Osteocyte (in vitro differentiated cells): ENCODE data around the gene LMNTD2. TPM values are rescaled to one million over a fixed set of nuclear protein-coding genes. Genes with fewer than 3 reads are reported as not detected.

ENCODE experiments used
- DNase-seq: peaks from one replicate; pipeline ENCODE4 v3.0.0; 2021; ENCODE audit warnings: mixed read lengths; ENCODE audit not compliant: unreplicated experiment; ENCODE audit errors: extremely low spot score
- H3K27ac Mint-ChIP-seq: one replicate; pipeline ENCODE4 v1.8.0; 2021; ENCODE audit warnings: mild to moderate bottlenecking, mixed read lengths; ENCODE audit not compliant: unreplicated experiment
- H3K27me3 Mint-ChIP-seq: one replicate; pipeline ENCODE4 v1.8.0; 2021; ENCODE audit warnings: mixed read lengths; ENCODE audit not compliant: unreplicated experiment
- H3K36me3 Mint-ChIP-seq: one replicate; pipeline ENCODE4 v1.8.0; 2021; ENCODE audit warnings: mixed read lengths; ENCODE audit not compliant: unreplicated experiment
- H3K4me1 Mint-ChIP-seq: one replicate; pipeline ENCODE4 v1.8.0; 2021; ENCODE audit warnings: mixed read lengths; ENCODE audit not compliant: unreplicated experiment
- H3K4me3 Mint-ChIP-seq: one replicate; pipeline ENCODE4 v1.8.0; 2021; ENCODE audit warnings: mild to moderate bottlenecking, moderate library complexity, mixed read lengths; ENCODE audit not compliant: unreplicated experiment
- H3K9me3 Mint-ChIP-seq: one replicate; pipeline ENCODE4 v1.8.0; 2021; ENCODE audit warnings: mixed read lengths; ENCODE audit not compliant: unreplicated experiment
- total RNA-seq: library from RNA; stranded (reverse); gene quantifications from 2 replicates; pipeline ENCODE4 v1.2.1, GENCODE V29; 2021
- TF ChIP-seq, protein P1 (sequence below): fragments of 200-600 bp; sonication (generic); IDR thresholded peaks from 2 replicates; pipeline ENCODE4 v1.5.0; 2021; ENCODE audit warnings: antibody characterized with exemption, mild to moderate bottlenecking, moderate library complexity

LMNTD2 gene
- total RNA-seq, 1 donor from 2014 or later = 6.4 TPM

DNA sequence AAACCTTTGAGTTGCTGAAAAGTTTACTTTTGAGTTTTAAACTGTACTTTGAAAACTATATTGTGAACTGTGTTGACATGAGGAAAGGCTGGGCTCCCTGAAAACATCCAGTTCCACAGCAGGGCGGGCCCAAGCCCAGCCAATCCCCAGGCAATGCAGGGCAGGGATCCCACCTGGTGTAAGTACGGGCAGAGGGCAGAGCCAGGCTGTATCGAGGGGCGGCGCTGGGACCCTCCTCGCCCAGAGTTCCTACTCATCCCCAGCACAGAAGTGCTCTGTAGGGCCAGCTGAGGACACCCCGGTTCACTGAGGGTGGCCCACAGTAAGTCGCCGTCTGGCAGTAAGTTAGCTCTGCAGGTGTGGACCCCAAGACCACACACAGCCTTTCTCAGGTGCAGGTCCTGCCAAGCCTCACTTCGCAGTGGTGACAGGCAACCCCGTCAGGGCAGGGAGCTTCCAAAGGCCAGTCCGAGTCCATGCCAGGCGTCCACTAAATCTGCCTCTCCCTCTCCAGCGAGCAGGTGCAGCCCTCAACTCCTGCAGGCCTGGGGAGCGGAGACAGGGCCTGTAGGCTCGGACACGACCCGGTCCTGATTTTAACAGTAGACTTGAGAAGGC, 6.6 kb upstream of the LMNTD2 start:
- Mint-ChIP-seq H3K27ac (peak overlapping the region; percentile 50), H3K4me3 (peak overlapping the region; percentile 75), H3K4me1 (peaks cover 11% of the 10 kb centered on the region), H3K9me3 (no peaks in the 10 kb centered on the region), H3K36me3 (peaks cover 1% of the 10 kb centered on the region), H3K27me3 (no peaks in the 10 kb centered on the region)
- no peak for DNase-seq
- TF ChIP-seq, protein P1, sequence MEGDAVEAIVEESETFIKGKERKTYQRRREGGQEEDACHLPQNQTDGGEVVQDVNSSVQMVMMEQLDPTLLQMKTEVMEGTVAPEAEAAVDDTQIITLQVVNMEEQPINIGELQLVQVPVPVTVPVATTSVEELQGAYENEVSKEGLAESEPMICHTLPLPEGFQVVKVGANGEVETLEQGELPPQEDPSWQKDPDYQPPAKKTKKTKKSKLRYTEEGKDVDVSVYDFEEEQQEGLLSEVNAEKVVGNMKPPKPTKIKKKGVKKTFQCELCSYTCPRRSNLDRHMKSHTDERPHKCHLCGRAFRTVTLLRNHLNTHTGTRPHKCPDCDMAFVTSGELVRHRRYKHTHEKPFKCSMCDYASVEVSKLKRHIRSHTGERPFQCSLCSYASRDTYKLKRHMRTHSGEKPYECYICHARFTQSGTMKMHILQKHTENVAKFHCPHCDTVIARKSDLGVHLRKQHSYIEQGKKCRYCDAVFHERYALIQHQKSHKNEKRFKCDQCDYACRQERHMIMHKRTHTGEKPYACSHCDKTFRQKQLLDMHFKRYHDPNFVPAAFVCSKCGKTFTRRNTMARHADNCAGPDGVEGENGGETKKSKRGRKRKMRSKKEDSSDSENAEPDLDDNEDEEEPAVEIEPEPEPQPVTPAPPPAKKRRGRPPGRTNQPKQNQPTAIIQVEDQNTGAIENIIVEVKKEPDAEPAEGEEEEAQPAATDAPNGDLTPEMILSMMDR = no peak

DNA sequence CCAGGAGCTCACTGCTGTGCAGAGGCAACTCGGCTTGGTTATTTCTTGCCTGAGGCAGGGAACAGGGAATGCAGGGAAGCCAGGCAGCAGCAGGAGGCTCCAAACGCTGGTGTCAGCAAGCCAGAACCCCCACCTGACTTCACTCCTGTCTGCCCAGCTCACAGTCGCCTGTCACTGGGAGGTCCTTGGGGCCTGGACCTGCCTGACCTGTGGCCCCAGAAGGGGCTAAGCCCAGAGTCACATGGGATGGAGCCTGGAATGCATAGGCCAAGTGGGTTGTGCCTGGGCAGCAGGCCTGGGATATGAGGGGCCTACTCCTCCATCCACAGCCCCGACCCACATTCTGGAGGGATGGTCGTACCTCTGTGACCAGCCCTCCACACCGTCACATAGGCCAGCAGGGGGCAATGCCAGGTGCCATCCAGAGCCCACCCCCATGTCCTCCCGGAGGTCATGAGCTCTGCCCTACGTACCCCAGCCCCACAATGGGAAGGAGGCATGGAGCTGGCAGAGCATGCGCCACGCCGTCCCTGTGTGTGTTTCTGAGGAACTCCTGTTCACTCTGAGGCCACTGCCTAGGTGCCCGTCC, 5.5 kb upstream of the LMNTD2 start:
- Mint-ChIP-seq H3K36me3 (peaks cover 1% of the 10 kb centered on the region), H3K4me1 (peaks cover 17% of the 10 kb centered on the region), H3K4me3 (no peak overlapping the region), H3K27me3 (no peaks in the 10 kb centered on the region), H3K27ac (no peak overlapping the region), H3K9me3 (no peaks in the 10 kb centered on the region)
- TF ChIP-seq, protein P1 = no peak
- DNase-seq = no peak

DNA sequence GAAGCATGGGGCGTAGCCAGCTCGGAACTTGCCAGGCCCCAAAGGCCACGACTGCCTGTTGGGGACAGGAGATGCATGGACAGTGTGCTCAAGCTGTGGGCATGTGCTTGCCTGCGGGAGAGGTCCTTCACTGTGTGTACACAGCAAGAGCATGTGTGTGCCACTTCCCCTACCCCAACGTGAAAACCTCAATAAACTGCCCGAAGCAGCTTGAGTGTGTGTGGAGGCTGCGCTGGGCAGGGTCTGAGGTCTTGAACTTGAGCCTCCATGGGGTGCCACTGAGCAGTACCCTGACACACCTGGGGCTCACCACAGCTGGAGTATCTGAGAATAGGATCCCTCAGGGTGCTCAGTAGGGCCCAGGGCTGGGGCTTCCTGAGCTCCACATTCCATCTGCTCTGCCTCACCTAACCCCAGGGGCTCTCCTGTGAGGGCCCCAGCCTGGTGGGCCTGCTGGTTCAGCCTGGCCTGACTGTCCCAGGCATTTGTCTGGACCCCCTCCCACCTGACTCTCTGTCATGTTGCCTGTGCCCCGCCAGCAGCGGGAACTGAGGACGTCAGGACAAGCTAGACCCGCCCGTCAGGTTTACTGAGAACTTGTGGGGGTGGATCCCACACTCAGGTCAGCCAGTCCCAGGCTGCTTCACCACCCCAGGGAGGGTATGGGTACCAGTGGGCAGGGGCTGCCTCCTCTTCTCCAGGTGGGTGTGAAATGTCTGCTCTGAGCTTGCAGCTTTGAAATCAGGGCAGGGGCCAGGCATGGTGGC, 3.5 kb upstream of the LMNTD2 start:
- Mint-ChIP-seq H3K36me3 (peaks cover 1% of the 10 kb centered on the region), H3K27me3 (no peaks in the 10 kb centered on the region), H3K9me3 (no peaks in the 10 kb centered on the region), H3K27ac (no peak overlapping the region), H3K4me1 (peaks cover 20% of the 10 kb centered on the region), H3K4me3 (no peak overlapping the region)
- TF ChIP-seq, protein P1 = no peak
- DNase-seq = no peak

DNA sequence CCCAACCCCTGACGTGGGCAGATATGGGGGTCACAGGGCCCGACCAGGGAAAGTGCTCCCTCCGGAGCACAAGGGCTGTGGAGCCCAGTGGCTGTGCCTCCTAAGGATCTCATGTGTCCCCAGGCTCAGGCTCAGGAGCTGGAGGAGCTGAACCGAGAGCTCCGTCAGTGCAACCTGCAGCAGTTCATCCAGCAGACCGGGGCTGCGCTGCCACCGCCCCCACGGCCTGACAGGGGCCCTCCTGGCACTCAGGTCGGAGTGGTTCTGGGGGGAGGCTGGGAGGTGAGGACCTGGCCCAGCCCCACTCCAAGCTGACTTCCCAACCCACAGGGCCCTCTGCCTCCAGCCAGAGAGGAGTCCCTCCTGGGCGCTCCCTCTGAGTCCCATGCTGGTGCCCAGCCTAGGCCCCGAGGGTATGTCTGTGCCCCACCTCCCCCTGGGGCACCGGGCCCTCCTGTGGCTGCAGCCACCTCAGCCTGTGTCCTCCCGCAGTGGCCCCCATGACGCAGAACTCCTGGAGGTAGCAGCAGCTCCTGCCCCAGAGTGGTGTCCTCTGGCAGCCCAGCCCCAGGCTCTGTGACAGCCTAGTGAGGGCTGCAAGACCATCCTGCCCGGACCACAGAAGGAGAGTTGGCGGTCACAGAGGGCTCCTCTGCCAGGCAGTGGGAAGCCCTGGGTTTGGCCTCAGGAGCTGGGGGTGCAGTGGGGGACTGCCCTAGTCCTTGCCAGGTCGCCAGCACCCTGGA, 2.7 kb upstream of the LMNTD2 start:
- H3K27me3 Mint-ChIP-seq = no peaks in the 10 kb centered on the region
- no peak overlapping the region for H3K27ac Mint-ChIP-seq
- no peak overlapping the region for H3K4me3 Mint-ChIP-seq
- H3K4me1 Mint-ChIP-seq = peaks cover 20% of the 10 kb centered on the region
- TF ChIP-seq, protein P1 = no peak
- no peaks in the 10 kb centered on the region for H3K9me3 Mint-ChIP-seq
- DNase-seq = no peak
- H3K36me3 Mint-ChIP-seq = peaks cover 1% of the 10 kb centered on the region
